GM12878 (cell line): ENCODE data around the gene NOS1. TPM values are rescaled to one million over a fixed set of nuclear protein-coding genes. Genes with fewer than 3 reads are reported as not detected.

Source experiments
- ATAC-seq: fragments of 200-7000 bp; cut with Tn5 transposase; 3 replicates; pipeline ENCODE4 v1.9.1; 2020; ENCODE audit warnings: mild to moderate bottlenecking, moderate library complexity
- BruUV-seq: library from RNA; stranded (reverse); fragments of 400-500 nt; replicated peaks from 2 replicates; lab custom pipeline; 2021; lab: Mats Ljungman, UMichigan
- CTCF ChIA-PET: fragments of 300-600 bp; sonication (Branson Sonifier 250); formaldehyde crosslinking; extraction: SDS; loops from one replicate; lab custom pipeline; 2021; ENCODE audit warnings: inconsistent platforms; lab: Yijun Ruan, JAX
- POLR2A ChIA-PET: fragments of 350-600 bp; formaldehyde crosslinking; extraction: SDS; loops from one replicate; lab custom pipeline; 2021; ENCODE audit warnings: inconsistent platforms; lab: Charles Lee
- RAD21 ChIA-PET: fragments of 300-600 bp; sonication (Branson Sonifier 250); formaldehyde crosslinking; loops from one replicate; lab custom pipeline; 2023; ENCODE audit warnings: antibody characterized with exemption; ENCODE audit not compliant: unreplicated experiment; lab: Charles Lee
- SMC1A ChIA-PET: fragments of 300-600 bp; sonication (Branson Sonifier 250); formaldehyde crosslinking; loops from one replicate; lab custom pipeline; 2023; ENCODE audit not compliant: unreplicated experiment, uncharacterized antibody; lab: Charles Lee
- DNase-seq: peaks from one replicate; pipeline ENCODE4 v3.0.0-alpha.2; 2011; ENCODE audit warnings: low read depth, low spot score
- FAIRE-seq: peaks from 3 replicates; lab custom pipeline; 2011; peaks lifted over from hg19 to GRCh38; lab: Jason Lieb, UNC
- H2AFZ ChIP-seq: 2 replicates; pipeline ENCODE4 v1.6.0; 2011; ENCODE audit warnings: low read depth, low read length, control low read depth; ENCODE audit not compliant: control insufficient read depth
- H3K27ac ChIP-seq: 2 replicates; pipeline ENCODE4 v1.5.1; 2011; ENCODE audit warnings: control low read depth; ENCODE audit not compliant: control insufficient read depth, insufficient read depth
- H3K27me3 ChIP-seq, 2 experiments: replicated peaks in 1 of 2; 2 replicates each; pipeline versions ENCODE4 v1.6.0 to v1.6.1; 2011; ENCODE audit warnings: low read length in 1 of 2; ENCODE audit not compliant: control insufficient read depth in 2 of 2, insufficient read depth in 2 of 2
- H3K36me3 ChIP-seq, 2 experiments: 2 replicates each; pipeline ENCODE4 v1.5.1; 2011; ENCODE audit warnings: low read length in 1 of 2; ENCODE audit not compliant: control insufficient read depth in 2 of 2, insufficient read depth in 2 of 2
- H3K4me1 ChIP-seq: 2 replicates; pipeline ENCODE4 v1.6.1; 2011; ENCODE audit warnings: mild to moderate bottlenecking, low read length, moderate library complexity, mixed read lengths; ENCODE audit not compliant: control insufficient read depth, insufficient read depth
- H3K4me2 ChIP-seq: 2 replicates; pipeline ENCODE4 v1.6.0; 2011; ENCODE audit warnings: control low read depth; ENCODE audit not compliant: control insufficient read depth, insufficient read depth
- H3K4me3 ChIP-seq: fragments of 200-600 bp; sonication (generic); 2 replicates; pipeline ENCODE4 v1.5.1; 2016
- H3K79me2 ChIP-seq: 2 replicates; pipeline ENCODE4 v1.6.0; 2011; ENCODE audit warnings: low read length; ENCODE audit not compliant: control insufficient read depth, insufficient read depth
- H3K9ac ChIP-seq: 2 replicates; pipeline ENCODE4 v1.8.0; 2011; ENCODE audit warnings: low read length, control low read depth, mixed read lengths; ENCODE audit not compliant: control insufficient read depth, insufficient read depth
- H3K9me3 ChIP-seq: replicated peaks from 3 replicates; pipeline ENCODE4 v1.5.1; 2011; ENCODE audit warnings: mild to moderate bottlenecking, low read length; ENCODE audit not compliant: control insufficient read depth, insufficient read depth
- H4K20me1 ChIP-seq: 2 replicates; pipeline ENCODE4 v1.6.0; 2011; ENCODE audit not compliant: control insufficient read depth, insufficient read depth
- BCL11A ChIP-seq: IDR thresholded peaks from 2 replicates; pipeline ENCODE4 v1.6.1; 2011; ENCODE audit warnings: low read depth, low read length
- FOXM1 ChIP-seq: IDR thresholded peaks from 2 replicates; pipeline ENCODE4 v1.6.1; 2012; ENCODE audit warnings: low read depth, mild to moderate bottlenecking, inconsistent platforms, low read length, moderate library complexity
- HDAC2 ChIP-seq: fragments of 200-600 bp; sonication (generic); IDR thresholded peaks from 2 replicates; pipeline ENCODE4 v1.6.1; 2017
- LARP7 ChIP-seq: fragments of 450-650 bp; IDR thresholded peaks from 2 replicates; pipeline ENCODE4 v1.6.1; 2017; ENCODE audit warnings: mild to moderate bottlenecking
- RCOR1 ChIP-seq: conservative IDR thresholded peaks from 2 replicates; pipeline ENCODE4 v1.6.1; 2012; ENCODE audit warnings: low read depth, low read length, improper control_type of control experiment
- SP1 ChIP-seq: IDR thresholded peaks from one replicate; pipeline ENCODE4 v1.6.1; 2011; ENCODE audit warnings: low read depth, low read length
- SREBF2 ChIP-seq: IDR thresholded peaks from 2 replicates; pipeline ENCODE4 v1.6.1; 2012; ENCODE audit warnings: mild to moderate bottlenecking, low read length
- WGBS: methylation state at CpG from one replicate; pipeline ENCODE4 v1.1.6; 2016; ENCODE audit warnings: low lambda C conversion rate; ENCODE audit not compliant: insufficient replicate concordance, insufficient coverage; ENCODE audit errors: missing lambda C conversion rate; 5-methylcytosine and 5-hydroxymethylcytosine counted together
- in situ Hi-C: fragments of 300-500 bp; cut with MboI; formaldehyde crosslinking; loops from 9 replicates; pipeline ENCODE4 v1.14.3; 2018; ENCODE audit warnings: mixed read lengths
- intact Hi-C: fragments of 100-400 bp; cut with micrococcal nuclease; formaldehyde crosslinking; loops from one replicate; pipeline ENCODE4 v1.14.2; 2022; ENCODE audit not compliant: unreplicated experiment
- polyA plus RNA-seq, 11 experiments: library from polyadenylated mRNA; depleted of rRNA in 4 of 11; unstranded in 6 of 11; stranded (reverse) in 5 of 11; fragments of >200 nt; fragmentation: Nextera tagmentation in 4 of 11; fragmentation: Illumina TruSeq in 1 of 11; extraction: Ambion mirVana in 4 of 11; extraction: Trizol in 1 of 11; gene quantifications; 1 replicate in 1 of 11; 2 replicates in 10 of 11; pipeline versions ENCODE4 v1.2.1 to v1.2.3, GENCODE V29; 2011 to 2016; ENCODE audit warnings: inconsistent platforms in 2 of 11, missing spikeins in 2 of 11, low read depth in 1 of 11
- total RNA-seq, 4 experiments: library from RNA; depleted of rRNA in 3 of 4; stranded (reverse); fragments of >200 nt in 3 of 4; fragmentation: Illumina TruSeq in 1 of 4; extraction: Trizol in 1 of 4; gene quantifications; 2 replicates each; pipeline versions ENCODE4 v1.2.1 to v1.2.3, GENCODE V29; 2013 to 2021
- TF ChIP-seq, protein P1 (sequence below), 3 experiments: IDR thresholded peaks in 2 of 3; conservative IDR thresholded peaks in 1 of 3; 2 replicates each; pipeline ENCODE4 v1.5.1; 2011; ENCODE audit warnings: low read depth in 3 of 3, low read length in 3 of 3, mild to moderate bottlenecking in 3 of 3, control low read depth in 2 of 3, moderate library complexity in 2 of 3, inconsistent platforms in 1 of 3, mixed read lengths in 1 of 3; ENCODE audit not compliant: control insufficient read depth in 2 of 3, insufficient read depth in 1 of 3; ENCODE audit errors: extremely low read depth in 1 of 3
- TF ChIP-seq, protein P2 (sequence below): IDR thresholded peaks from 2 replicates; pipeline ENCODE4 v1.6.1; 2012; ENCODE audit warnings: mild to moderate bottlenecking, low read depth, low read length
- TF ChIP-seq, protein P3 (sequence below): fragments of 150-350 bp; IDR thresholded peaks from 2 replicates; pipeline ENCODE4 v1.6.1; 2014; ENCODE audit warnings: mild to moderate bottlenecking, low read depth, low read length
- TF ChIP-seq, protein P4 (sequence below): fragments of 450-650 bp; IDR thresholded peaks from 2 replicates; pipeline ENCODE4 v1.6.1; 2017; ENCODE audit warnings: mild to moderate bottlenecking

The NOS1 gene
- total and polyA plus RNA-seq, 10 of the 15 experiments (the other 5 are each of a cell fraction or from before 2014, with no cell fraction given), result under 0.01 to 0.04 (median 0.01) TPM; not detected in 7

DNA sequence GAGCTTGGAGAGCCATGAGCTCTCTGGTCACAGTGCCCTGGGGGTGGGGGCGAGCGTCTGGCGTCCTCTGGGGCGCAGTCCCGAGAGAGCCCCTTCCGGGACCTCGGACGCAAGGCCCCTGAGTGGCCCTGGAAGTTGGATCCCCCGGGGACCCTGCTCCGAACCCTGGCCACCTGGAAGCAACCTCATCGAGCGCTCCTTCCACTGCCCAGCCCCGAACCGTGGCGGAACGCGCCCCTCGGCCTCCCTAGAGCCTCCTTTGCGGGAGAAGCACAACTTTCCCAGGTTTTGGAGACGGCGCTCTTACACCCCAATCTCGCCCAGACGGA is 1.2 kb downstream of the NOS1 start:
- Histone ChIP-seq H3K4me1 (no peaks in the 10 kb centered on the region), H3K36me3 (no peaks in the 10 kb centered on the region), H3K79me2 (no peaks in the 10 kb centered on the region), H3K27me3 (peaks cover 3 to 5% of the 10 kb centered on the region in 2 experiments; a peak in 3 of 4 replicates), H2AFZ (no peak overlapping the region), H3K9me3 (no peaks in the 10 kb centered on the region), H3K4me2 (no peak overlapping the region), H3K9ac (no peak overlapping the region), H3K4me3 (no peak overlapping the region), H4K20me1 (no peaks in the 10 kb centered on the region), H3K27ac (no peak overlapping the region)
- ChIA-PET RAD21 (no interaction called here), CTCF (no interaction called here), SMC1A (no interaction called here), POLR2A (no interaction called here)
- in situ Hi-C loops (no loop called here), intact Hi-C loops (loop anchor here (10.0 kb wide), 1 partner anchor 145 kb away; no protein-coding TSS in a partner anchor)
- BruUV-seq, result no TSS peak
- FAIRE-seq, result no peak
- DNase-seq, result no peak
- 31% methylated on average over 23 of the region's 23 CpGs for WGBS
- no peak for ATAC-seq
- TF ChIP-seq, protein P1, sequence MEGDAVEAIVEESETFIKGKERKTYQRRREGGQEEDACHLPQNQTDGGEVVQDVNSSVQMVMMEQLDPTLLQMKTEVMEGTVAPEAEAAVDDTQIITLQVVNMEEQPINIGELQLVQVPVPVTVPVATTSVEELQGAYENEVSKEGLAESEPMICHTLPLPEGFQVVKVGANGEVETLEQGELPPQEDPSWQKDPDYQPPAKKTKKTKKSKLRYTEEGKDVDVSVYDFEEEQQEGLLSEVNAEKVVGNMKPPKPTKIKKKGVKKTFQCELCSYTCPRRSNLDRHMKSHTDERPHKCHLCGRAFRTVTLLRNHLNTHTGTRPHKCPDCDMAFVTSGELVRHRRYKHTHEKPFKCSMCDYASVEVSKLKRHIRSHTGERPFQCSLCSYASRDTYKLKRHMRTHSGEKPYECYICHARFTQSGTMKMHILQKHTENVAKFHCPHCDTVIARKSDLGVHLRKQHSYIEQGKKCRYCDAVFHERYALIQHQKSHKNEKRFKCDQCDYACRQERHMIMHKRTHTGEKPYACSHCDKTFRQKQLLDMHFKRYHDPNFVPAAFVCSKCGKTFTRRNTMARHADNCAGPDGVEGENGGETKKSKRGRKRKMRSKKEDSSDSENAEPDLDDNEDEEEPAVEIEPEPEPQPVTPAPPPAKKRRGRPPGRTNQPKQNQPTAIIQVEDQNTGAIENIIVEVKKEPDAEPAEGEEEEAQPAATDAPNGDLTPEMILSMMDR (IDR thresholded peaks at IDR 0.05 in 2 of 3, conservative IDR thresholded peaks at IDR 0.05 in 1 of 3; ENCODE audit: control insufficient read depth in 2 of 3, extremely low read depth in 1 of 3, insufficient read depth in 1 of 3, low read depth in 3 of 3, low read length in 3 of 3), result no peak
- TF ChIP-seq FOXM1, result no peak
- no peak for TF ChIP-seq LARP7
- no peak for TF ChIP-seq HDAC2
- no peak for TF ChIP-seq SP1
- TF ChIP-seq, protein P2, sequence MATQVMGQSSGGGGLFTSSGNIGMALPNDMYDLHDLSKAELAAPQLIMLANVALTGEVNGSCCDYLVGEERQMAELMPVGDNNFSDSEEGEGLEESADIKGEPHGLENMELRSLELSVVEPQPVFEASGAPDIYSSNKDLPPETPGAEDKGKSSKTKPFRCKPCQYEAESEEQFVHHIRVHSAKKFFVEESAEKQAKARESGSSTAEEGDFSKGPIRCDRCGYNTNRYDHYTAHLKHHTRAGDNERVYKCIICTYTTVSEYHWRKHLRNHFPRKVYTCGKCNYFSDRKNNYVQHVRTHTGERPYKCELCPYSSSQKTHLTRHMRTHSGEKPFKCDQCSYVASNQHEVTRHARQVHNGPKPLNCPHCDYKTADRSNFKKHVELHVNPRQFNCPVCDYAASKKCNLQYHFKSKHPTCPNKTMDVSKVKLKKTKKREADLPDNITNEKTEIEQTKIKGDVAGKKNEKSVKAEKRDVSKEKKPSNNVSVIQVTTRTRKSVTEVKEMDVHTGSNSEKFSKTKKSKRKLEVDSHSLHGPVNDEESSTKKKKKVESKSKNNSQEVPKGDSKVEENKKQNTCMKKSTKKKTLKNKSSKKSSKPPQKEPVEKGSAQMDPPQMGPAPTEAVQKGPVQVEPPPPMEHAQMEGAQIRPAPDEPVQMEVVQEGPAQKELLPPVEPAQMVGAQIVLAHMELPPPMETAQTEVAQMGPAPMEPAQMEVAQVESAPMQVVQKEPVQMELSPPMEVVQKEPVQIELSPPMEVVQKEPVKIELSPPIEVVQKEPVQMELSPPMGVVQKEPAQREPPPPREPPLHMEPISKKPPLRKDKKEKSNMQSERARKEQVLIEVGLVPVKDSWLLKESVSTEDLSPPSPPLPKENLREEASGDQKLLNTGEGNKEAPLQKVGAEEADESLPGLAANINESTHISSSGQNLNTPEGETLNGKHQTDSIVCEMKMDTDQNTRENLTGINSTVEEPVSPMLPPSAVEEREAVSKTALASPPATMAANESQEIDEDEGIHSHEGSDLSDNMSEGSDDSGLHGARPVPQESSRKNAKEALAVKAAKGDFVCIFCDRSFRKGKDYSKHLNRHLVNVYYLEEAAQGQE, result no peak
- TF ChIP-seq BCL11A, result no peak
- no peak for TF ChIP-seq SREBF2
- TF ChIP-seq, protein P3, sequence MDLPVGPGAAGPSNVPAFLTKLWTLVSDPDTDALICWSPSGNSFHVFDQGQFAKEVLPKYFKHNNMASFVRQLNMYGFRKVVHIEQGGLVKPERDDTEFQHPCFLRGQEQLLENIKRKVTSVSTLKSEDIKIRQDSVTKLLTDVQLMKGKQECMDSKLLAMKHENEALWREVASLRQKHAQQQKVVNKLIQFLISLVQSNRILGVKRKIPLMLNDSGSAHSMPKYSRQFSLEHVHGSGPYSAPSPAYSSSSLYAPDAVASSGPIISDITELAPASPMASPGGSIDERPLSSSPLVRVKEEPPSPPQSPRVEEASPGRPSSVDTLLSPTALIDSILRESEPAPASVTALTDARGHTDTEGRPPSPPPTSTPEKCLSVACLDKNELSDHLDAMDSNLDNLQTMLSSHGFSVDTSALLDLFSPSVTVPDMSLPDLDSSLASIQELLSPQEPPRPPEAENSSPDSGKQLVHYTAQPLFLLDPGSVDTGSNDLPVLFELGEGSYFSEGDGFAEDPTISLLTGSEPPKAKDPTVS, result no peak
- TF ChIP-seq, protein P4, sequence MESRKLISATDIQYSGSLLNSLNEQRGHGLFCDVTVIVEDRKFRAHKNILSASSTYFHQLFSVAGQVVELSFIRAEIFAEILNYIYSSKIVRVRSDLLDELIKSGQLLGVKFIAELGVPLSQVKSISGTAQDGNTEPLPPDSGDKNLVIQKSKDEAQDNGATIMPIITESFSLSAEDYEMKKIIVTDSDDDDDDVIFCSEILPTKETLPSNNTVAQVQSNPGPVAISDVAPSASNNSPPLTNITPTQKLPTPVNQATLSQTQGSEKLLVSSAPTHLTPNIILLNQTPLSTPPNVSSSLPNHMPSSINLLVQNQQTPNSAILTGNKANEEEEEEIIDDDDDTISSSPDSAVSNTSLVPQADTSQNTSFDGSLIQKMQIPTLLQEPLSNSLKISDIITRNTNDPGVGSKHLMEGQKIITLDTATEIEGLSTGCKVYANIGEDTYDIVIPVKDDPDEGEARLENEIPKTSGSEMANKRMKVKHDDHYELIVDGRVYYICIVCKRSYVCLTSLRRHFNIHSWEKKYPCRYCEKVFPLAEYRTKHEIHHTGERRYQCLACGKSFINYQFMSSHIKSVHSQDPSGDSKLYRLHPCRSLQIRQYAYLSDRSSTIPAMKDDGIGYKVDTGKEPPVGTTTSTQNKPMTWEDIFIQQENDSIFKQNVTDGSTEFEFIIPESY, result no peak
- no peak for TF ChIP-seq RCOR1
